ENCODE results near the gene RSPH9.

Gene RSPH9, protein sequence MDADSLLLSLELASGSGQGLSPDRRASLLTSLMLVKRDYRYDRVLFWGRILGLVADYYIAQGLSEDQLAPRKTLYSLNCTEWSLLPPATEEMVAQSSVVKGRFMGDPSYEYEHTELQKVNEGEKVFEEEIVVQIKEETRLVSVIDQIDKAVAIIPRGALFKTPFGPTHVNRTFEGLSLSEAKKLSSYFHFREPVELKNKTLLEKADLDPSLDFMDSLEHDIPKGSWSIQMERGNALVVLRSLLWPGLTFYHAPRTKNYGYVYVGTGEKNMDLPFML

DNA sequence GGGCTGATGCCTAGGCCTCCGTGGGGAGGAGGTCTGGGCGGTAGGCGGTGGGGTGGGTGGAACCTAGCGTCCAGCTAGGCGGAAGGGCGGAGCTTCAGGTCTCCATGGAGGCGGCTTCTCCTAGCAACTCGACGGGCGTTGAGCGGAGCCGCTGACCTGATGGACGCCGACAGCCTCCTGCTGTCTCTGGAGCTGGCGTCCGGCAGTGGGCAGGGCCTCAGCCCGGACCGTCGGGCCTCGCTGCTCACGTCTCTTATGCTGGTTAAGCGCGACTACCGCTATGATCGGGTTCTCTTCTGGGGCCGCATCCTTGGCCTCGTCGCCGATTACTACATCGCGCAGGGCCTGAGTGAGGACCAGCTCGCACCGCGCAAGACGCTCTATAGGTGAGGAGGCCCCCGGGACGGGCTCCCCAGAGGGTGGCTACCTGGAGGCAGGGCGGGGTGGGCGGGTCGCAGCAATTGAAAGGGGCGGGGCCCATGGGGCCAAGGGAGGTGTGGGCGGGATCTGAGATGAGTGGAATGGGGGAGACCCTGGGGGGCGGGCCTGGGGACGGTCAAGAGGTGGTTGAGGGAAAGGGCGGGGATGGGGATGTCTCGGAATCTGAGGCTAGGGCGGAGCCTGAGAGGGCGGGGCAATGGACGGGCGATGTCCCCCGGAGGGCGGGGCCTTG is at the start of gene RSPH9:
TSS of gene RSPH9 (plus strand) at position 97 of the 673 bp plus-strand sequence. CDS start at position 160, 63 bp downstream.
- peak; percentile 33 to 48 for DNase-seq (ENCODE audit: extremely low read depth in 1 of 2, low read depth in 1 of 2)

DNA sequence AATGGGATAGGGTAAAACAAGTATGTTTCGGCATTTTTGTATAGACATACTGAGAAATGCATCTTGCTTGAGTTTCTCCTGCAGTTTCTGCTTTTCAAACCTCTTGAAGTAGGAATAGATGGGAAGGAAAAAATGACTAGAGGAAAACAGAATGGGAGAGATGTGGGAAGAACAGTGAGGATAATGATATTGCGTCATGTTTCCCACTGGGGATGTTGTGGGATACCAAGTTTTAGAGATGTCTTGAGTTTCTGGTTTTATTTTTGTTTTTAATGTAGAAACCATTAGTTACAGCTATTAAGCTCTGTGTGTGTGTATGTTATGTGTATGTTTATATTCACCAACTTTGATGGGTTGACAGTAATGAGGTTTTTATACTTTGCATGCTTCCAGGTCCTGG is 44.2 kb upstream of the RSPH9 start:
- no peak for DNase-seq (ENCODE audit: extremely low read depth in 1 of 2, low read depth in 1 of 2)

DNA sequence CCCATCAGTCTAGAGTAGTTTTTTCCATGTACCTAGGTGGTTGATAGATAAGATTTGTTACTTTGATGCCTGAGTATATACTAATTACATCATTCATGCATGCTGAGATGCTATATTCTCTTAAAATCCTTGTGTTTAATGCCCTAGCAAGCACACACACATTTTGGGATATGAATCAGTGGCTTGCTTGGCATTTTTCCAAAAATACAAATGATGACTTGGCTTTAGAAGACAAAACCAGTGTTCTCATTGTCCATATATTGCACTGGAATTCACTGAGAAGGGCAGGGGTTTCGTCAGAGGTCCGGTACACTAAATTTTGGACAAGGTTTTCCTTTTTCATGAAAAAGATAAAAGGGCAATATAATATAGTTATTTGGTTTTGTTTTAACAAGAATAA is 40.7 kb upstream of the RSPH9 start:
- no peak for DNase-seq (ENCODE audit: extremely low read depth in 1 of 2, low read depth in 1 of 2)

DNA sequence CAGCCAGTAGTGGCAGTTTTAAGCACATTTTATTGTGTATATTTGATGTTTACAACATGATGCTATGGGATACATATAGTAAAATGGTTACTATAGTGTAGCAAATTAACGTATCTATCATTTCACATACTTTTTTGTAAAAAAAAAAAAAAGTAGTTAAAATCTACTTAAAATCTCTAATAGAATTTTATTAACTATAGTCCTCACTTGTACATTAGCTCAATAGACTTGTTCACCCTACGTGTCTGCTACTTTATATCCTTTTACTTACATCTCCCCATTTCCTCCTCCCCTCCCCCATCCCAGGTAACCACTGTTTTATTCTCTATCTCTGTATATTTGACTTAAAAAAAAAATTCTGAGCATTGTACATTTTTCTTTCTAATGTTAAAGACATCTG is 38.8 kb upstream of the RSPH9 start:
- DNase-seq (ENCODE audit: extremely low read depth in 1 of 2, low read depth in 1 of 2), result no peak

DNA sequence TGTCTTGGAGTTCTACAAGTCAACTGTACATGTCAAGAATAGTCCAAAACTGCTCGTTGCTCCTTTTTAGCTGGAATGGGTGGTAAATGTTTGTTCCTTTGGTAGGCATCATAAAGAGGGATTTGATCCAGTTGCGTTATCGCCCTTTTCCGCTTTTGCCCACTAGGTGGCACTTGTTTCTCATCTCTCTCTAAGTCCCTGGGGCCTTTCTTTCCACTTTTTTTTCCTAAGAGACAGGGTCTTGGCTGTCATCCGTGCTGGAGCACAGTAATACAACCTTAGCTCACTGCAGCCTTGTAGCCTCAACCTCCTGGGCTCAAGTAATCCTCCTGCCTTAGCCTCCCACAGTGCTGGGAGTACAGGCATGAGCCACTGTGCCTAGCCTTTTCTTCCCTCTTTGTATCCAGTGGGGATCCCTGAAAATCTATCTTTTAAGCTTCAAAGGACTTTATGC is 36.5 kb upstream of the RSPH9 start:
- peak in 1 of 2 donors; percentile 29 for DNase-seq (ENCODE audit: extremely low read depth in 1 of 2, low read depth in 1 of 2)

DNA sequence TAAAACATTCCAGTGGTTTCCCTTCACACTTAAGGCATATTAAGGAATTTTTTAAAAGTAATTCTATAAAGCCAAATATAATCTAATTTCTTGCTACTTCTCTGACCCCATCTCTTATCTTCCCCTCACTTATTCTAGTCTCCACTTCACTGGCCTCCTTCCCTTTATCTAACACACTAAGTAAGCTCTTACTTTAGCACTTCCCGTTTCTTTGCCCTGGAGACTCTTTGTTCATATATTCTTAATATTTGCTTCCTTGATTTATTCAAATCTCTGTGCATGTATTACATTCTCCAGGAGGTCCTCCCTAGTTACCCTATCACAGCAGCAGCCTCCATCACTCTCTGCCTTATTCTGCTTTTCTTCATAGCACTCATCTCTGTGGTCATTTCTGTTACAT is 36.0 kb upstream of the RSPH9 start:
- DNase-seq (ENCODE audit: extremely low read depth in 1 of 2, low read depth in 1 of 2), result no peak

DNA sequence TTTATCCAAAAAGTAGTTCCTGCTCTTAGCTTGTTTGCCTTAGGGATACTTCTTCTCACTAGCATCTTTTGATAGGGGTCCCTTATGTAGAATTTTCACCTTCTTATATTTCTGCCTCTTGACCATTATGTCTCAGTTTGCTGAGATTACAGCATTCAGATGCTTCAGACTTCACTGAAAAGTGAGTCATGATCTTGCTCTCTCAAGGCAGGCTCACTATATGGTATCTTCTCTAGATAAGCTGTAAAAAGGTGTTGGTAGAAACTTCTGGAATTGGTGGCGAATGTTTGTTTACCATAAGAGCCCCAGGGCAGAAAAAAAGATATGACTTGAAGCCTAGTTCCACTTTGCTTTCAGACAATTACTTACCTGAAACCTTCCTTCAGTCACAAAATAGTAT is 35.4 kb upstream of the RSPH9 start:
- DNase-seq (ENCODE audit: extremely low read depth in 1 of 2, low read depth in 1 of 2), result no peak

DNA sequence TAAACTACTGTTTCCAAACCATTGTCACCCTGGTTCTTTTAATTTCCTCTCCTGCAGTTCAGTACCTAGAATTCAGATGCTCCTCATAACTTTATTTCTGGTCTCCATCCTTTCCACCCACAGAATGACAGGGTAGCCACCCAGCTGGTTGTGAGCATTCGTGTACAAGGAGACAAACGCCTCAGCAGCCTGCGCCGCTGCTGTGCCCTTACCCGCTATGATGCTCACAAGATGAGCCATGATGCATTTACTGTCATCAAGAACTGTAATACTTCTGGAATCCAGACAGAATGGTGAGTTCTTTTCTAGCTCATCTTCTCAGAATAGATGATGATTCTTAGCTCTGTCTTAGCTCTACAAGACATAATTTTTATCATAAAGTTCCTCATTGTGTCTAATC is 34.4 kb upstream of the RSPH9 start:
- no peak for DNase-seq (ENCODE audit: extremely low read depth in 1 of 2, low read depth in 1 of 2)

DNA sequence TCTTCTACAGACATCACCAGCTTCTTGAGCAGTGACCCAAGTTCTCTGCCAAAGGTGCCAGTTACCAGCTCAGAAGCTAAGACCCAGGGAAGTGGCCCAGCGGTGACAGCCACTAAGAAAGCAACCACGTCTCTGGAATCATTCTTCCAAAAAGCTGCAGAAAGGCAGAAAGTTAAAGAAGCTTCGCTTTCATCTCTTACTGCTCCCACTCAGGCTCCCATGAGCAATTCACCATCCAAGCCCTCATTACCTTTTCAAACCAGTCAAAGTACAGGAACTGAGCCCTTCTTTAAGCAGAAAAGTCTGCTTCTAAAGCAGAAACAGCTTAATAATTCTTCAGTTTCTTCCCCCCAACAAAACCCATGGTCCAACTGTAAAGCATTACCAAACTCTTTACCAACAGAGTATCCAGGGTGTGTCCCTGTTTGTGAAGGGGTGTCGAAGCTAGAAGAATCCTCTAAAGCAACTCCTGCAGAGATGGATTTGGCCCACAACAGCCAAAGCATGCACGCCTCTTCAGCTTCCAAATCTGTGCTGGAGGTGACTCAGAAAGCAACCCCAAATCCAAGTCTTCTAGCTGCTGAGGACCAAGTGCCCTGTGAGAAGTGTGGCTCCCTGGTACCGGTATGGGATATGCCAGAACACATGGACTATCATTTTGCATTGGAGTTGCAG is 31.0 kb upstream of the RSPH9 start:
- no peak for DNase-seq (ENCODE audit: extremely low read depth in 1 of 2, low read depth in 1 of 2)

DNA sequence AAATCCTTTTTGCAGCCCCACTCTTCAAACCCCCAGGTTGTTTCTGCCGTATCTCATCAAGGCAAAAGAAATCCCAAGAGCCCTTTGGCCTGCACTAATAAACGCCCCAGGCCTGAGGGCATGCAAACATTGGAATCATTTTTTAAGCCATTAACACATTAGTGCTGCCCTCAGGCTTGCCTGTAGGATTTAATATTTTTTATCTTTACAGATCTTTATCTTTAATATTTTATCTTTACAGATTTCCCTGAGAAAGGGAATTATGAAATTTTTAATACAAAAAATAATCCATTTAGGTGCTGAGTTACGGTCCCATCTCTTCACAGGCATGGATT is 30.5 kb upstream of the RSPH9 start:
- no peak for DNase-seq (ENCODE audit: extremely low read depth in 1 of 2, low read depth in 1 of 2)

DNA sequence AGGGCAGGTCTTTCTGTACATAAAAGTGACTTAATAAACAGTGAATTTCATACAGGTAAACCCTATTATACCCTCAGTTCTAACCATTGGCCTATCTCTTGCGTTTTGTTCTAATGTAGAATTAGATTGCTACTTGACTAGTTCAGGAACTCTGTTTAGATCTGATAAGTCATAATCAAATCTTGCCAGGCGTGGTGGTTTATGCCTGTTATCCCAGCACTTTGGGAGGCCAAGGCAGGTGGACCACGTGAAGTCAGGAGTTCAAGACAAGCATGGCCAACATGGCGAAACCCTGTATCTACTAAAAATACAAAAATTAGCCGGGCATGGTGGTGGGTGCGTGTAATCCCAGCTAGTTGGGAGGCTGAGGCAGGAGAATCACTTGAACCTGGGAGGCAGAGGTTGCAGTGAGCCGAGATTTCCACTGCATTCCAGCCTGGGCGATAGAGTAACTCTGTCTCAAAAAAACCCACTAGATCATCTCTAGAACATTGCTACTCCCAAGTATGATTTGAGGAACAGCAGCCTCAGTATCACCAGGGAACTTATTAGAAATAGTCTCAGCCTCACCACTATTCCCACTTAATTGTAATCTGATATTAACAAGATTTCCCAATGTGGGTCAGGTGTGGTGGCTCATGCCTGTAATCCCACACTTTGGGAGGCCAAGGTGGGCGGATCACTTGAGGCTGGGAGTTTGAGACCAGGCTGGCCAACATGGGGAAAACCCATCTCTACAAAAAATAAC is 27.9 kb upstream of the RSPH9 start:
- no peak for DNase-seq (ENCODE audit: extremely low read depth in 1 of 2, low read depth in 1 of 2)

DNA sequence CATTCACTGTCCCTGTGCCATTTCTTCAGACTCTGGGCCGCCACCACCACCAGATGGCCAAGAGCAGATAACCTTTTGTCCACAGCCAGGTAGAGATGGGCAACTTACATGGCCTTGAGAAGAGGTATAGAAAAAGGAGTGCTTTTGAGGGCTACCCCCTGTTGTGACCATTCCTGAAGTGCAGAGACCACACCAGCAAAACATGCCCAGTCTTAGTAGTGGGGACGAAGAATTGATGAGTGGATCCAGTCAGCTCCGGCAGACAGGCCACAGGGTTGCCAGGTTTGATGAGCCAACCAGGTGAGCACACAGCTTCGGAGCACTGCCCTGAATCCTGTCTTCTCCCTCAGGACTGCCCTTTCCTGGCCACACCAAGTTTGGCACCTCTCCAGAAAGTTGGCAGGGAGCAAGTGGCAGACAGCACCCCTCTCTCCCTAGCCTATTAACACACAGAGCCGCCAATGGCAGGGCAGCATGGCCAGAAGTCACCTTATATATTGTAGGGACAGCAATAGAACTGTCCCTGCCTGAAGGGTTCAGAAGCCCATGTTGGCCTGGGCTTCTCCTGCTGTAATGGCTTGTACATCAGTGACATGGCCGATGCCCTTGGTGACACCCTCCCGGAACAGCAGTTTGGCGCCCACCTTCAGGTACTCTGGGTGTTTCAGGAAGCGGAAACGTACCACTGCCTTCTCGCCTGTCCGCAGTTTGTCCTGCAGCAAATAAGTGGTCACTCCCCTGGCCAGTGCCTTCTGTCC is 23.6 kb upstream of the RSPH9 start:
- DNase-seq (ENCODE audit: extremely low read depth in 1 of 2, low read depth in 1 of 2), result no peak

DNA sequence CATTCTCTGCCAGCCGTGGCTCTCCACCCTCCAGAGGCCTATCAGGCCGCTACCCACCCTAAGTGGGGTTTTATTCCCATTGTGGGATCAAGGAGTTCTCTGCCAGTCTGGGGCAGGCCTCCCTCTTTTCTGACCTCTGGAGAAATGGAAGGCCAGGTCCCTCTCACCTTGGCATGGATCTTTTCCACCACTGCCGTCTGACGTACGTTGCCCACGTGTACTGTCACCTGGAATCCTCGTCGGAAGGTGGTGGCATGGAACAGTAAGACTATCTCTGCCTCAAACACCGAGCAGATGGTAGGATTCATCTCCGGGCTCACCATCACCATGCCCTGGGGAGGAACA is 23.0 kb upstream of the RSPH9 start:
- DNase-seq (ENCODE audit: extremely low read depth in 1 of 2, low read depth in 1 of 2), result no peak

DNA sequence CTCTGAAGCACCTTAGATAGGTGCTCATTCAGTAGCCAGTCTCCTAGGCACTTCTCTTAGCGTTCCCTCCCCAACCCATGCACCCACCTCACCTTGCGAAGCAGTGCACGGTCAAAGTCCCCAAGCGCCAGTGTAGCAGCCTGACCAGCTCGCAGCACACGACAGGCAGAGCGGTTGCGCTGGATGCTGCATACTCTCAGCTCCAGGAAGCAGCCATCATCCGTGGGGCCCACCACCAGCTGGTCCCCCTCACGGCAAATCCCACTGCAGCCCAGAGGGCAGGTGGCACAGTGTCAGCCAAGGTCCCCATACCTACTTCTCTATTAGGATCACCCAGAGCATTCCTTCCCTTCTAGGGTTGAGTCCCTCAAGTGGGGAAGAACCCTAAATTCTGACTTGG is 22.3 kb upstream of the RSPH9 start:
- no peak for DNase-seq (ENCODE audit: extremely low read depth in 1 of 2, low read depth in 1 of 2)

DNA sequence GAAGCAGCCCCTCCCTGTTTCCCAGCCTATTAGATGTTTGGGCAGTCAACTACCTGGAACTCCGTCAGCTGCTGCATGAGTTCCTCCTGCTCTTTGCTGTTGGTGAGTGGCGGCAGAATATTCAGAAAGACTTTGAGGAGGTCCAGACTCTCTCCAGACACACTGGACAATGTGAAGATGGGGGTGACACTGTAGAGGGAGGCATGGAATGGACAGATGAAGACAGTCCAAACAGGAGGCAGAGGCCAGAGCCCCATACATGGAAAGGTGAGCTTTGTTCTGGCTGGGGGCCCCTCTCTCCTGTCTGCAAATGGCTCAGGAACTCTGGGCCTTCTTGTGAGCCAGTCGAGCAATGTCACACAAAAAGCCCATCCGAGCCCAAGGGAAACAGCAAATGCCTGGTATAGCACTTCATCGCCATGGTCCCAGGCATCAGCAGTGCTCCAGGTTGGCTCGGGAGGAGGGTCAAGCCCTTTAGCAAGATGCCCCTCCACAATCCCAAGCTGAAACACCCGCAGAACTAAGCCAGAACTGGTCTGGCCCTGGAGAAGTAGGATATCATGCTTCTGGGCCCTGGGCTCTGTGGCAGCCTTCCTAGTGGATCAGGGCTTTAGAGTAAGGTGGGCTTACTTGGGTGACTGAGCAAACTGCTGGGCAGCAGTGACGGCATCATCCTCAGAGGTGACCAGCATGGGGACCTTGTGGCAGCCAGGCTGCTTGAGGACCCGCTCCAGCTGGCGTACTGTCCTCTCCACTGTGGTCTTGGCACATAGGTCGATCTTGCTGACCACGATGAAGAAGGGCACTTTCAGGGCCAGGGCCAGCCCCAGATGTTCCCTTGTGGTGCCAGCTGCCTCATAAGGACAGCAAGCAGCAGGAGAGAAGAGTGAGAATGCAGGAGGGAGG is 20.7 kb upstream of the RSPH9 start:
- DNase-seq (ENCODE audit: extremely low read depth in 1 of 2, low read depth in 1 of 2), result no peak

DNA sequence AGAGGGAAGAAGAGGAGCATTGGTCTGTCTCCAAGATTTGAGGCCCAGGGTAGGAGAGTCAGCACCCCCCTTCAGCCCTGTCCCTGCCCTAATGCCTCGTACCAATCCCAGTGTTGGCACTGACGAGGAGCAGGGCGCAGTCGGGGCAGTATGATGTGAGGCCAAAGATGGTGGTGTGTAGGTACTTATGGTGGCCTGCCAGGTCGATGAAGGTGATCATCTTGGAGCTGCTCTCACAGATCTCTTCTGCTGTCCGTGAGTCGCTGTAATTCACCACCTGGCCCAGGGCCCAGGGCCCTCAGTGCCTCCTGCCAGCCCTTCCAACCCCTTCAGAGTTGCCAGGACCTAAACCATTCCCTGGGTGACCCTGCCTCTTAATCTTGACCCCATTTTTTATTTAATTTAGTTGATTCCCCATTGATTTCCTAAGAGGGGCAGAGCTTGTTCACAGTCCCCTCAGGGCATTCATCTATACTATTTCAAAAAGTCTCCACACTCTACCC is 20.0 kb upstream of the RSPH9 start:
- DNase-seq (ENCODE audit: extremely low read depth in 1 of 2, low read depth in 1 of 2), result no peak

DNA sequence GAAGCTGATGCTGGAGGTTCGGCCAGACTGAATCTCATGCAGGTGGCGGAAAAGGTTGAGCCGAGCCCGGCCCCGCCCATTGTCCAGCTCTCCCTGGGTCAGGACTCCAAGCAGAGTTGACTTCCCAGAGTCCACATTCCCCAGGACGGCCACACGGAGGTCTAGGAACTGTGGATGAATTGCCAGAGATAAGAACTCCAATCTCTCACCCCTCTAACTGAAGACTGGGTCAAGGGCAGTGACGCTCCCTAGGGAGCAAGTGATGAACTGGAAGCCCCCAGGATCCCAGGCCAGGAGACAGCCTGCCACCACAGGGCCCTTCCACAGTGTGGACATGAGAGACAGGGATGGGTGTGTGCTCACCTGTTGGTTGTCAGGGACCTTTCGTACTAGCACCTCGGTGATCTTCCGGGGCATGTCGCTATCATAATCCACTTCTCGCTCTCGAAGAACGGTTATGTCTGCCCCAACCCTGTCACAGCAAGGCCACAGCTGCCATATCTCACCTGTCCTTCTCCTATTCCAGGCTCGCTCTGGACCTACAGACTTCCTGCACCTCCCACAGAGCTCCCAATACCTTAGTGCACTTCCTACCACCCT is 19.3 kb upstream of the RSPH9 start:
- no peak for DNase-seq (ENCODE audit: extremely low read depth in 1 of 2, low read depth in 1 of 2)

DNA sequence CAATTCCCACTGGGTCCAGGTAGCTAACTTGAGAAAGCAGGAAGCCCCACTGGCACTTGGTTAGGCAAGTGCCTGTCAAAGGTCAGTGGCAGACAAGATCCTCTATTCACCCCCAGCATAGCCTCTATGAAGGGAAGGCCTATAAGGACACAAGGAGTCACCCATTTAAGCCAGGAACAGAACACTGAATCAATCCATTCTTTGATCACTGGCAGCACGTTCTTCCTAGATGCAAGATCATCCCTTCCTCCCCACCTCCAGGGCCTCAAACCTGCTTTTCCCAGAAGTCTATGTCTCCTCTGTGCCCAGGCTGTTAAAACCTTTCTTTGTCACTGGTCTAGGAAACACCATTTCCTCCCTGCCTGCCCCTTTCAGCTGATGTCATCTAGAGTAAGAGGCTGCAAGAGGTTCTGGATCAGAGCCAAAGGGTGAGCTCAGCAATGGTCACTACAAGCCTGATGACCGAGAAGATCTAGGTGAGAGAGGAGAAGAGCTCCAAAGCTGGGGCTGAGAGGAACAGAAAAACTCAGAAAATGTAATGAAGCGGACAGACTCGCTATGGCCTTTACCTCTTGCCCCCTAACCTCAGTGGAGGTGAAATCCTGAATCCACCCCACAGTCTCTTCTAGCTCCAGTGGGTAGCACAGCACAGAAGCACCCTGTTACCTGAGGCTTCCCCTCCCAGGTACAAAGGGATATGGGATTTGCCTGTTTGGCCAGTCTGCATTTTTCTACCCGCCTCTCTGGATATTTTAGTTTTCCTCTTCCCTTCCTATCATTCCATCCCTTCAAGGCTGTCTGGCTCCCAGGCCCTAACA is 17.6 kb upstream of the RSPH9 start:
- no peak for DNase-seq (ENCODE audit: extremely low read depth in 1 of 2, low read depth in 1 of 2)
